HG03439 (cell line): Measurements from ENCODE around the gene AP4M1.

Experiments used
- ATAC-seq: cut with Tn5 transposase; IDR thresholded peaks from one replicate; pipeline ENCODE4 v1.9.1; 2021; ENCODE audit warnings: mild to moderate bottlenecking, moderate library complexity; ENCODE audit not compliant: unreplicated experiment

AP4M1 gene

GRCh38 chr7:100101016-100101862, at the start of gene AP4M1, which contains the start of gene MCM7:
Gene AP4M1 (plus strand): TSS chr7:100101643. CDS start chr7:100101715, 72 bp downstream.
Gene MCM7 (minus strand): TSS chr7:100101397. CDS start chr7:100101294, 103 bp downstream.
- peak; percentile 81 for ATAC-seq

GRCh38 chr7:100053215-100053614, 48.2 kb upstream of the AP4M1 start:
- ATAC-seq = no peak

GRCh38 chr7:100057006-100057405, 44.4 kb upstream of the AP4M1 start:
- no peak for ATAC-seq

GRCh38 chr7:100059251-100059739, 42.1 kb upstream of the AP4M1 start:
- ATAC-seq = no peak

- no peak for ATAC-seq
Observed at GRCh38 chr7:100061518-100062193, 39.8 kb upstream of the AP4M1 start.

GRCh38 chr7:100063376-100063775, 38.1 kb upstream of the AP4M1 start:
- ATAC-seq = no peak

- ATAC-seq = no peak
Observed at GRCh38 chr7:100064162-100064561, 37.3 kb upstream of the AP4M1 start.

GRCh38 chr7:100065452-100066186, 35.8 kb upstream of the AP4M1 start:
- ATAC-seq = no peak

DNA sequence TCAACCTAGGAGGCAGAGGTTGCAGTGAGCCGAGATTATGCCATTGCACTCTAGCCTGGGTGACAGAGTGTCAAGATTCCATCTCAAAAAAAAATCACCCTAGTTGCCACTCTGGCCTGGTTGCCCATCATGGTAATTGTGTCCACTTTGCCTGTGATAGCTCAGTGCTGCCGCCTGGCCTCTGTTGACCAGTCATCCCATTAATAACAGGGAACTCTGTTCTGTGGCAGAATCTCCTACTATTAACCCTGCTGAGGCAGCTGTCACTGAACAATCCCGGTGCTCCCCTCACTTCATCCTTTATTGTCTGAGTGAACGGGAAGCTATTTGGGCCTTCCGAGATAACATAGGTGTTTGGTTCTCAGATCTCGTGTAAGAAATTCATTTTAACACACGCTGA, 34.5 kb upstream of the AP4M1 start:
- no peak for ATAC-seq

- no peak for ATAC-seq
Observed at GRCh38 chr7:100069991-100070390, 31.5 kb upstream of the AP4M1 start.

DNA sequence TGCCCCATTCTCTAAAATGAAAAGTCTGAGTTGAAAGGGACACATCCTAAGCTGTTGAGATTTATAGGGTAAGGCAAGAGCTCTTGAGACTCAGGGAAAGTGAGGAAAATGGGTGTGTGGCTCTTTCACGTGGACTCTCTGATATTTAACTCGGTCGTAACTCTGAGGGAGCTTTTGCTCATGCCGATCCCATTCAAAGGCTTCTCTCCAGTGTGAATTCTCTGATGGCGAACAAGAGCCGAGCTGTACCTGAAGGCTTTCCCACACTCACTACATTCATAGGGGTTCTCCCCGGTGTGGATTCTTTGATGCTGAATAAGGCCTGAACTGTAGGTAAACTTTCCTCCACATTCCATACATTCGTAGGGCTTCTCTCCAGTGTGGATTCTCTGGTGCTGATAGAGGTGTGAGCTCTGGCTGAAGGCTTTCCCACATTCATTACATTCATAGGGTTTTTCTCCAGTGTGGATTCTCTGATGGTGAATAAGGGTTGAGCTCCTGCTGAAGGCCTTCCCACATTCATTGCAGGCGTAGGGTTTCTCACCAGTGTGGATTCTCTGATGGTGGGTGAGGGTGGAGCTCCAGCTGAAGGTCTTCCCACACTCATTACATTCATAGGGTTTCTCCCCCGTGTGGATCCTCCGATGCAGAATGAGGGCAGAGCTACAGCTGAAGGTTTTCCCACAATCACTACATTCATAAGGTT, 30.3 kb upstream of the AP4M1 start:
- ATAC-seq = no peak

DNA sequence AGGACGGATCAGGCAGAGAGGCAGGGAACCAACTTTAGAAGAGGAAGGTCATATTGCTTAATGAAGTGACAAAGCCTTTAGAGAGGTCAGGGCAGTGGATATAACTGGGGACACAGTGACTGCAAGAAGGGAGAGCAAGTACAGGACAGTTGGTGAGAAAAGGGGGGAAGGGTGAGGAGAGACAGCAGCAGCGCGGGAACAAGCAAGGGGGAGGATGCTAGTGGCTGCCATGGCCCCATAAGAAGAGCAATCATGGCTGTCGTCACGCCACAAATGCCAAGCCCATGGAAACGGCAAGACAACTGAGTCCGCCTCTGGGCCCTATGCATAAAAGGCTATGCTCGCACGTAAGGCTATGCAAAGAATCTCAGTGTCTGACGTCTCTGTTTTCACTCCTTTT, 29.0 kb upstream of the AP4M1 start:
- ATAC-seq = no peak

DNA sequence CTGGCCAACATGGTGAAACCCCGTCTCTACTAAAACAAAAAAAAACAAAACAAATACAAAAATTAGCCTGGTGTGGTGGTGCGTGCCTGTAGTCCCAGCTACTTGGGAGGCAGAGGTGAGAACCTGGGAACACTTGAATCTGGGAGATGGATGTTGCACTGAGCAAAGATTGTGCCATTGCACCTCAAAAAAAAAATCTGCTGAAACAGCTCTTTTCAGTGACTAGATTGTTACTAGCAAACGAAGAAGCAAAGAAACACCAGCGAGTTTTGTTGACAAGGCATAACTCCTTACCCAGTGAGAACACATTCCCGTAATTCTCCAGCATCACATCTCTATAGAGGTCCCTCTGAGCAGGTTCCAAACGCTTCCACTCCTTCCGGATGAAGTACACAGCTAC, 26.6 kb upstream of the AP4M1 start:
- ATAC-seq = no peak

GRCh38 chr7:100075418-100075817, 26.0 kb upstream of the AP4M1 start:
- ATAC-seq = no peak

GRCh38 chr7:100077205-100077604, 24.2 kb upstream of the AP4M1 start:
- ATAC-seq = no peak

GRCh38 chr7:100079024-100079560, 22.4 kb upstream of the AP4M1 start:
- no peak for ATAC-seq

- peak; percentile 11 for ATAC-seq
Observed at GRCh38 chr7:100080907-100081534, 20.4 kb upstream of the AP4M1 start.

GRCh38 chr7:100081535-100082102, 19.8 kb upstream of the AP4M1 start, which contains the start of gene ZNF3:
Gene ZNF3 (minus strand): TSS chr7:100081723. CDS start chr7:100077357, 4,366 bp downstream.
- peak; percentile 86 for ATAC-seq

GRCh38 chr7:100082978-100083377, 18.5 kb upstream of the AP4M1 start:
- ATAC-seq = no peak
